Colonic mucosa (tissue), 4 donors: ENCODE measurements around the gene CACNA2D1. TPM values are rescaled to one million over a fixed set of nuclear protein-coding genes. Genes with fewer than 3 reads are reported as not detected.

ENCODE experiments used
- DNase-seq: peaks from one replicate; pipeline ENCODE4 v3.0.0-alpha.2; 2020
- H3K27ac ChIP-seq: fragments of 200-600 bp; one replicate; pipeline ENCODE4 v1.8.0; 2021
- H3K27me3 ChIP-seq: fragments of 200-600 bp; one replicate; pipeline ENCODE4 v1.8.0; 2021
- H3K36me3 ChIP-seq: fragments of 200-600 bp; one replicate; pipeline ENCODE4 v1.8.0; 2021
- H3K4me1 ChIP-seq: fragments of 200-600 bp; one replicate; pipeline ENCODE4 v1.8.0; 2021; ENCODE audit warnings: mild to moderate bottlenecking
- H3K4me3 ChIP-seq: fragments of 200-600 bp; one replicate; pipeline ENCODE4 v1.8.0; 2021
- H3K9ac ChIP-seq, 2 donors: one replicate each; pipeline ENCODE4 v1.7.0; 2013; ENCODE audit warnings: control low read depth in 2 of 2, low read depth in 2 of 2, low read length in 2 of 2
- H3K9me3 ChIP-seq: fragments of 200-600 bp; one replicate; pipeline ENCODE4 v1.8.0; 2021
- intact Hi-C: fragments of 100-400 bp; cut with DNase I; formaldehyde crosslinking; loops from one replicate; pipeline ENCODE4 v1.14.1; 2022
- total RNA-seq, 2 donors: library from RNA; stranded (reverse); fragmentation: NEBNext Ultra II Directional in 1 of 2; extraction: Animal tissue kit (Norgen Biotek cat#: 25700) in 1 of 2; gene quantifications; one replicate each; pipeline ENCODE4 v1.2.1, GENCODE V29; 2021
- TF ChIP-seq, protein P1 (sequence below): fragments of 200-600 bp; IDR thresholded peaks from one replicate; pipeline ENCODE4 v1.8.0; 2022; ENCODE audit warnings: antibody characterized with exemption, mild to moderate bottlenecking
- donor health status: healthy.
- donor health status: DM: no; HTN: no; CAD: no.
- donor health status: DM: no; HTN: no; CAD: no.

Gene CACNA2D1
- total RNA-seq, 2 donors from 2014 or later, result 1.4 to 9.3 TPM

DNA sequence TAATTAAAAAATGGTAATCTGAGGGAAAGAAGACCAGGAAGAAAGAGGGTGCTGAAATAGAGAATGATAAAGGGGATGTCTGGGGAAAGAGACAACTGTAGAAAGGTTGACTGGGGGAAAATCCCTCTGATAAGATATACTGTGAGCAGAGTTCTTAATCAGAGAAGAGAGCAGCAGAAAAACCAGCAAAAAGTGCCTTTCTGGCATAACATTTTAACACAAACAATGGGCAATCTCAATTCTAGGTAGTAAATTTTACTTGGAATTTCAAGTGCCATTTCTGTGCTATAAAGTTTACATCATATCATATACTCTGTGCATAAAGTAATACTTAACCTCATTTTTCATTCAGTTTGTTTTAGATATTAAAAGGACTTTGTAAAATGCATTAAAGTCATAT is 421.9 kb downstream of the CACNA2D1 start:
- Histone ChIP-seq H3K4me3 (no peak overlapping the region), H3K36me3 (no peaks in the 10 kb centered on the region), H3K4me1 (no peaks in the 10 kb centered on the region), H3K9me3 (no peaks in the 10 kb centered on the region), H3K27me3 (no peaks in the 10 kb centered on the region), H3K9ac (no peak overlapping the region), H3K27ac (no peak overlapping the region)
- TF ChIP-seq, protein P1, sequence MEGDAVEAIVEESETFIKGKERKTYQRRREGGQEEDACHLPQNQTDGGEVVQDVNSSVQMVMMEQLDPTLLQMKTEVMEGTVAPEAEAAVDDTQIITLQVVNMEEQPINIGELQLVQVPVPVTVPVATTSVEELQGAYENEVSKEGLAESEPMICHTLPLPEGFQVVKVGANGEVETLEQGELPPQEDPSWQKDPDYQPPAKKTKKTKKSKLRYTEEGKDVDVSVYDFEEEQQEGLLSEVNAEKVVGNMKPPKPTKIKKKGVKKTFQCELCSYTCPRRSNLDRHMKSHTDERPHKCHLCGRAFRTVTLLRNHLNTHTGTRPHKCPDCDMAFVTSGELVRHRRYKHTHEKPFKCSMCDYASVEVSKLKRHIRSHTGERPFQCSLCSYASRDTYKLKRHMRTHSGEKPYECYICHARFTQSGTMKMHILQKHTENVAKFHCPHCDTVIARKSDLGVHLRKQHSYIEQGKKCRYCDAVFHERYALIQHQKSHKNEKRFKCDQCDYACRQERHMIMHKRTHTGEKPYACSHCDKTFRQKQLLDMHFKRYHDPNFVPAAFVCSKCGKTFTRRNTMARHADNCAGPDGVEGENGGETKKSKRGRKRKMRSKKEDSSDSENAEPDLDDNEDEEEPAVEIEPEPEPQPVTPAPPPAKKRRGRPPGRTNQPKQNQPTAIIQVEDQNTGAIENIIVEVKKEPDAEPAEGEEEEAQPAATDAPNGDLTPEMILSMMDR, result no peak
- DNase-seq, result no peak
- intact Hi-C loops, result no loop called here

DNA sequence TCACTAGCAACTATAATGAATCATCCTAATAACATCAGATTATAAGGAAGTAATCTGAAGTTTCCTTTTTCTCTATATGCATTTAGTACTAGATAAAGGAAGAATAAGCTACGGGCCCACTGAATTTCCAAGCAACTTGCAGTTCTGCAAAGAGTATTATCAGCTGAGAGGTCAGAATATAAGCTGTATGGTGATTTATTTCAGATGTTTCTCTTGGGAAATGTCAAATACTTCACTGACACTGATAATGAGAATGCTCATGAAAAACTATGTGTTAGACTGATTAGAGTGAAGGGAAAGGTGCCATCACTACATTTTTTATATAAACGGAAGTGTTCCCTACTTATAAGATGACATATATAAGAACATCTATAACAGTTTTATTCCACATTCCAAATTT is 422.5 kb downstream of the CACNA2D1 start:
- Histone ChIP-seq H3K4me1 (no peaks in the 10 kb centered on the region), H3K27me3 (no peaks in the 10 kb centered on the region), H3K9me3 (no peaks in the 10 kb centered on the region), H3K4me3 (no peak overlapping the region), H3K36me3 (no peaks in the 10 kb centered on the region), H3K9ac (no peak overlapping the region), H3K27ac (no peak overlapping the region)
- TF ChIP-seq, protein P1, result no peak
- intact Hi-C loops, result no loop called here
- no peak for DNase-seq

DNA sequence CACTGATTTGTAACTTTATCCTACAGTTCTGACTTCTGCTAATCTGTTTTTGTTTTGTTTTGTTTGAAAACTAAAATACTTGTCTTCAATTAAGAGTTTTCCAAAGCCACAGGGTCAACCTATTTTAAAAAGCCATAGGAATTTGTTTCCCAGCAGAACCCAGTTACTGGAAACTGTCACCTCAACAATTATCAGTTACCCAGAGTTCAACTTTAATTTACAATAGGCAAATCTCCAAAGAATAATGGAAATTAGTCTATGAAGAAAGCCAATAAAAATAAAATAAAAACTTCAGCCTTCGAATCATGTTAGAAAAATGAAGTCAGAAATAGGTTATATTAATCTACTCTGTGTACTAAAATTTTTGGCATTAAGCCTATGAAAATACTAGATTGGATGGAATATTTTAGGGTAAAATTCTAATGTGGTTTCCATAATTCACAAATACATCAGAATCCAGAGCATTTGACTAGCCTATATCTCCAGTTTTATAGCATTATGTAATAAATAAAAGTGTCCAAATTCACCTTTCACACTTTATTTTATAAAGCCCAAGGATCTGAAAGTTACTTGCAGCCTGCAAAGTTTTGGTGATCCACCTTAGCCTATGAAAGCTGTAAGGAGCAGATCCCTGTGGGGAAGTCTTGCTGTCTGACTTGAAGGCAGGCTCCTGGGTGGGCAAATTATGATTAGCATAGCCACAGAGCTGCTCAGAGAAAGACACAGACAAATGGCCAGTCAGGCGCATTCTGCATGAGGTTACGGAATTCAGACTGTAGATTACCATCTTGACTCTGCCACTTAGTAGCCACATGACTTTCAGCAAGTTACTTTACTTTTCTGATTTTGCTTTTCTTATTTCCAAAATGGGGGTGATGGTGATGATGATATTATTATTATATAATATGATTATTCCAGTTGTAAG is 423.8 kb downstream of the CACNA2D1 start:
- TF ChIP-seq, protein P1, result no peak
- intact Hi-C loops, result loop anchor here (5.0 kb wide), 1 partner anchor 518 kb away; no protein-coding TSS in a partner anchor
- H3K4me3 ChIP-seq, result no peak overlapping the region

DNA sequence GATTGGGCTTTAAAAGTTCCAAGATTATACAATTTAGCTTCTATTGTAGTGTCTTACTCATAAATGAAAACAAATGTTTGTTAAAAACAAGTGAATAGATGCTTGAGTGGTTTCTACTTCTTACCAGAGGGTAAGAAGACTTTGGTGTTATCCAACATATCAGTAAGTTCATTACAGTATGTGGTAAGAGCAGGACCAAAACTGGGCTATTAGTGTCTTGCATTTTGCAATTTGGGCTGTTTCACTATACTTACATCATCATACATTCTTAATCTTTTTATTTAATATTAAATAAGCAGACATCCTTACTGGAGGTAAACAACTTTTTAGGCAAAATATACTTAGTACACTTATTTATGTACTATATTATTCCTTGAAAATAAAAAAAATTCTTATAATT is 425.4 kb downstream of the CACNA2D1 start:
- DNase-seq, result no peak
- intact Hi-C loops, result loop anchor here (5.0 kb wide), 1 partner anchor 516 kb away; no protein-coding TSS in a partner anchor
- Histone ChIP-seq H3K9ac (no peak overlapping the region), H3K27ac (no peak overlapping the region), H3K36me3 (no peaks in the 10 kb centered on the region), H3K4me3 (no peak overlapping the region), H3K27me3 (no peaks in the 10 kb centered on the region), H3K9me3 (no peaks in the 10 kb centered on the region), H3K4me1 (no peaks in the 10 kb centered on the region)
- TF ChIP-seq, protein P1, result no peak

More for the DNA sequence above, 423.8 kb downstream of the CACNA2D1 start:
- no peaks in the 10 kb centered on the region for H3K9me3 ChIP-seq
- no peaks in the 10 kb centered on the region for H3K4me1 ChIP-seq
- H3K27me3 ChIP-seq, result no peaks in the 10 kb centered on the region
- no peak for DNase-seq
- H3K9ac ChIP-seq, result no peak overlapping the region
- H3K27ac ChIP-seq, result no peak overlapping the region
- no peaks in the 10 kb centered on the region for H3K36me3 ChIP-seq

DNA sequence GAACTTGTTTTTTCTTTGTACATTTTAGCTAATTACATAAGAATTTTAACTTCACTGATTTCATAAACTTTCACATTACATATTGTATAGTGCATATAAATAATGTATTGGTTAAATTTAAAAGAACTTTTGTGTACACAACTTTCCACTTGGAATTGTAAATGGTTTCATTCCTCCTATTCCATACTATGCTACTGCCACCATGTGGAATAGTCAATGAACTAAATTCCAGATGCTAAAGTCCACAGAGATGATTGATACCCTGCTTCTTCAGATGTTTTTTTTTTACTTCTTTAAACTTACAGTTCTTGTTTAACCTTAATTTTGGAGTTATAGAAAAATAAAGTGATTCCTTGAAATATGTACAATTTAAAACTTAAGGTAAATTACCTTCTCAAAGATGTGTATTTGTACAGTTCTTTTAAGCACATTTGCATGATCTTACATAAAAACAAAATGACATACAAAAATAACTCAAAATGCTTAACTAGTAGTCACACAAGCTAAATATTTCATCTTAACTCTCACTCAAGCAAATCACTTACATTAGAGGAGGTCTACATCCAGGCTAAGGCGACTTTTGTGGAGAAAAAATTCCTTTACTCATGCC is 426.1 kb downstream of the CACNA2D1 start:
- Histone ChIP-seq H3K4me3 (no peak overlapping the region), H3K27ac (no peak overlapping the region), H3K36me3 (no peaks in the 10 kb centered on the region), H3K27me3 (no peaks in the 10 kb centered on the region), H3K4me1 (no peaks in the 10 kb centered on the region), H3K9ac (no peak overlapping the region), H3K9me3 (no peaks in the 10 kb centered on the region)
- TF ChIP-seq, protein P1, result peak; percentile 30
- intact Hi-C loops, result loop anchor here (5.0 kb wide), 1 partner anchor 515 kb away; no protein-coding TSS in a partner anchor
- DNase-seq, result no peak
